H1 (cell line): ENCODE results near the gene TRAK1. TPM values are rescaled to one million over a fixed set of nuclear protein-coding genes. Genes with fewer than 3 reads are reported as not detected.

Experiments used
- CTCF ChIP-seq, 3 experiments: IDR thresholded peaks; 1 replicate in 2 of 3; 2 replicates in 1 of 3; pipeline versions ENCODE4 v1.5.1 to v1.6.1; 2011; ENCODE audit warnings: low read length in 3 of 3, mild to moderate bottlenecking in 3 of 3, inconsistent platforms in 2 of 3, low read depth in 1 of 3, moderate library complexity in 1 of 3; ENCODE audit not compliant: insufficient read depth in 1 of 3; ENCODE audit errors: control extremely low read depth in 1 of 3
- polyA plus RNA-seq, 7 experiments: library from polyadenylated mRNA; depleted of rRNA in 3 of 7; stranded (reverse) in 5 of 7; unstranded in 2 of 7; fragments of >200 nt in 5 of 7; fragments of 200-250 nt in 2 of 7; gene quantifications; 1 replicate in 5 of 7; 2 replicates in 1 of 7; 4 replicates in 1 of 7; pipeline versions ENCODE4 v1.2.1 to v1.2.3, GENCODE V29; 2011 to 2013; ENCODE audit warnings: missing spikeins in 2 of 7, mixed read lengths in 2 of 7
- total RNA-seq: library from RNA; stranded (reverse); fragmentation: NEBNext Ultra II Directional; extraction: Animal tissue kit (Norgen Biotek cat#: 25700); gene quantifications from 2 replicates; pipeline ENCODE4 v1.2.1, GENCODE V29; 2021

The TRAK1 gene
- total and polyA plus RNA-seq, 2 of the 8 experiments (the other 6 are each of a cell fraction or from before 2014, with no cell fraction given): 21.3 to 32.7 TPM

GRCh38 chr3:42228796-42229195, 137.6 kb downstream of the TRAK1 start (continued):
- peak in 2 of 3 experiments; percentile 37 to 43; a peak in 2 of 4 replicates for TF ChIP-seq CTCF (IDR thresholded peaks at IDR 0.05; ENCODE audit: control extremely low read depth in 1 of 3, insufficient read depth in 1 of 3, low read depth in 1 of 3, low read length in 3 of 3)
